Fibroblast of lung (primary cell): ENCODE results near the gene NLGN2. TPM values are rescaled to one million over a fixed set of nuclear protein-coding genes. Genes with fewer than 3 reads are reported as not detected.

ENCODE experiments used
- DNase-seq, 2 donors: peaks; one replicate each; pipeline versions ENCODE4 v3.0.0 to v3.0.0-alpha.2; 2010; ENCODE audit warnings: low read depth in 2 of 2
- H2AFZ ChIP-seq: 2 replicates; pipeline ENCODE4 v1.5.1; 2012; ENCODE audit warnings: low read length, control low read depth, inconsistent platforms
- H3K27ac ChIP-seq: 2 replicates; pipeline ENCODE4 v1.5.1; 2011; ENCODE audit warnings: low read length, control low read depth; ENCODE audit not compliant: insufficient read depth
- H3K27me3 ChIP-seq: 2 replicates; pipeline ENCODE4 v1.5.1; 2011; ENCODE audit warnings: mild to moderate bottlenecking, low read length; ENCODE audit not compliant: control insufficient read depth, insufficient read depth
- H3K36me3 ChIP-seq: 2 replicates; pipeline ENCODE4 v1.5.1; 2011; ENCODE audit warnings: low read length; ENCODE audit not compliant: control insufficient read depth, insufficient read depth
- H3K4me1 ChIP-seq: 2 replicates; pipeline ENCODE4 v1.5.1; 2011; ENCODE audit warnings: low read length; ENCODE audit not compliant: control insufficient read depth, insufficient read depth; ENCODE audit errors: extremely low read depth
- H3K4me2 ChIP-seq: 2 replicates; pipeline ENCODE4 v1.5.1; 2011; ENCODE audit warnings: low read length, control low read depth; ENCODE audit not compliant: insufficient read depth; ENCODE audit errors: extremely low read depth
- H3K4me3 ChIP-seq, 4 experiments: fragments of 200-600 bp in 1 of 4; sonication (generic) in 1 of 4; replicated peaks in 1 of 4; 2 replicates each; pipeline ENCODE4 v1.5.1; 2011 to 2016; ENCODE audit warnings: low read length in 4 of 4, low read depth in 3 of 4, mild to moderate bottlenecking in 3 of 4, control low read depth in 2 of 4, inconsistent platforms in 1 of 4, mixed read lengths in 1 of 4; ENCODE audit not compliant: insufficient read depth in 1 of 4; ENCODE audit errors: control extremely low read depth in 1 of 4
- H3K79me2 ChIP-seq: 2 replicates; pipeline ENCODE4 v1.5.1; 2012; ENCODE audit warnings: mild to moderate bottlenecking, low read length, inconsistent platforms; ENCODE audit not compliant: control insufficient read depth, insufficient read depth
- H3K9ac ChIP-seq: 2 replicates; pipeline ENCODE4 v1.5.1; 2011; ENCODE audit warnings: mild to moderate bottlenecking, low read length, control low read depth; ENCODE audit not compliant: insufficient read depth
- H3K9me3 ChIP-seq: 2 replicates; pipeline ENCODE4 v1.5.1; 2012; ENCODE audit warnings: low read depth, low read length; ENCODE audit not compliant: control insufficient read depth, insufficient read depth
- H4K20me1 ChIP-seq: 2 replicates; pipeline ENCODE4 v1.5.1; 2011; ENCODE audit warnings: low read length; ENCODE audit not compliant: control insufficient read depth, insufficient read depth; ENCODE audit errors: extremely low read depth
- CTCF ChIP-seq, 2 donors: IDR thresholded peaks in 1 of 2; conservative IDR thresholded peaks in 1 of 2; 1 replicate in 1 of 2; 2 replicates in 1 of 2; pipeline ENCODE4 v1.5.1; 2011 to 2012; ENCODE audit warnings: low read length in 2 of 2, control low read depth in 1 of 2, inconsistent platforms in 1 of 2, low read depth in 1 of 2, mild to moderate bottlenecking in 1 of 2
- EZH2 ChIP-seq: IDR thresholded peaks from 2 replicates; pipeline ENCODE4 v1.5.1; 2012; ENCODE audit warnings: low read length, control low read depth, mild to moderate bottlenecking; ENCODE audit errors: missing control alignments
- polyA plus RNA-seq, 2 donors: library from polyadenylated mRNA; depleted of rRNA in 1 of 2; stranded (reverse) in 1 of 2; unstranded in 1 of 2; fragments of >200 nt; gene quantifications; 2 replicates each; pipeline ENCODE4 v1.2.1, GENCODE V29; 2011 to 2012; ENCODE audit warnings: missing spikeins in 1 of 2
- total RNA-seq: library from RNA; depleted of rRNA; stranded (reverse); fragments of >200 nt; gene quantifications from 2 replicates; pipeline ENCODE4 v1.2.1, GENCODE V29; 2014

Gene NLGN2
- total and polyA plus RNA-seq, 2 donors (not counting 1 experiment from before 2014, with no cell fraction given) = 7.3 to 12.1 TPM

GRCh38 chr17:7465597-7466275 lies 58.1 kb downstream of the NLGN2 start:
- TF ChIP-seq EZH2 = no peak
- TF ChIP-seq CTCF (conservative IDR thresholded peaks at IDR 0.05 in 1 of 2, IDR thresholded peaks at IDR 0.05 in 1 of 2; ENCODE audit: low read depth in 1 of 2, low read length in 2 of 2) = no peak
- Histone ChIP-seq H3K79me2 (peaks cover 30% of the 10 kb centered on the region), H3K36me3 (peaks cover 22% of the 10 kb centered on the region), H3K9me3 (no peaks in the 10 kb centered on the region), H2AFZ (no peak overlapping the region), H3K4me2 (no peak overlapping the region), H3K27me3 (no peaks in the 10 kb centered on the region), H4K20me1 (no peaks in the 10 kb centered on the region), H3K4me1 (peaks cover 14% of the 10 kb centered on the region), H3K27ac (no peak overlapping the region), H3K9ac (no peak overlapping the region), H3K4me3 (no peak overlapping the region)
- no peak for DNase-seq

- Histone ChIP-seq H3K27me3 (no peaks in the 10 kb centered on the region), H3K36me3 (peaks cover 22% of the 10 kb centered on the region), H3K9me3 (no peaks in the 10 kb centered on the region), H4K20me1 (no peaks in the 10 kb centered on the region), H3K4me1 (peaks cover 14% of the 10 kb centered on the region), H3K9ac (no peak overlapping the region), H3K27ac (peak overlapping the region; percentile 68), H2AFZ (no peak overlapping the region), H3K79me2 (peaks cover 35% of the 10 kb centered on the region), H3K4me3 (no peak overlapping the region), H3K4me2 (no peak overlapping the region)
- no peak for DNase-seq
- TF ChIP-seq CTCF (conservative IDR thresholded peaks at IDR 0.05 in 1 of 2, IDR thresholded peaks at IDR 0.05 in 1 of 2; ENCODE audit: low read depth in 1 of 2, low read length in 2 of 2) = no peak
- TF ChIP-seq EZH2 = no peak
Measured at GRCh38 chr17:7466318-7466638, 58.6 kb downstream of the NLGN2 start.

- peaks cover 40% of the 10 kb centered on the region for H3K79me2 ChIP-seq
- H3K4me2 ChIP-seq = peak overlapping the region; percentile 25
- no peaks in the 10 kb centered on the region for H3K27me3 ChIP-seq
- H3K4me1 ChIP-seq = peaks cover 14% of the 10 kb centered on the region
- H4K20me1 ChIP-seq = no peaks in the 10 kb centered on the region
- no peak overlapping the region for H3K4me3 ChIP-seq
- TF ChIP-seq CTCF (conservative IDR thresholded peaks at IDR 0.05 in 1 of 2, IDR thresholded peaks at IDR 0.05 in 1 of 2; ENCODE audit: low read depth in 1 of 2, low read length in 2 of 2) = no peak
- no peak for TF ChIP-seq EZH2
- H3K27ac ChIP-seq = peak overlapping the region; percentile 68
- no peak overlapping the region for H2AFZ ChIP-seq
- peak; percentile 56 to 71 for DNase-seq
- H3K36me3 ChIP-seq = peaks cover 22% of the 10 kb centered on the region
- peak overlapping the region; percentile 16 for H3K9ac ChIP-seq
- H3K9me3 ChIP-seq = no peaks in the 10 kb centered on the region
Measured at GRCh38 chr17:7466639-7467341, 59.1 kb downstream of the NLGN2 start.
